ENCODE results near the gene FOCAD.

GRCh38 chr9:20995616-20996015 lies 311.6 kb downstream of the FOCAD start:
- TF ChIP-seq EZH2 (optimal IDR thresholded peaks at IDR 0.05; ENCODE audit: low read depth, low read length) = no peak
- TF ChIP-seq CTCF (IDR thresholded peaks at IDR 0.05; ENCODE audit: low read length) = no peak
